Thoracic aorta (tissue), 2 donors: Measurements from ENCODE around the gene ICE1. TPM values are rescaled to one million over a fixed set of nuclear protein-coding genes. Genes with fewer than 3 reads are reported as not detected.

ENCODE experiments used
- ATAC-seq: fragments of 150-250 bp; one replicate; pipeline ENCODE4 v1.8.0; 2017; ENCODE audit warnings: low read depth; ENCODE audit not compliant: insufficient number of reproducible peaks, low FRiP score
- DNase-seq: peaks from one replicate; pipeline ENCODE4 v3.0.0-alpha.2; 2020; ENCODE audit warnings: low spot score
- H3K27ac ChIP-seq, 2 donors: fragments of 200-600 bp; sonication (generic); 1 replicate in 1 of 2; 2 replicates in 1 of 2; pipeline ENCODE4 v1.5.1; 2016; ENCODE audit warnings: mild to moderate bottlenecking in 2 of 2, moderate library complexity in 2 of 2
- H3K27me3 ChIP-seq: fragments of 200-600 bp; sonication (generic); replicated peaks from 2 replicates; pipeline ENCODE4 v1.6.0; 2016; ENCODE audit warnings: mild to moderate bottlenecking; ENCODE audit not compliant: insufficient read depth
- H3K36me3 ChIP-seq: fragments of 200-600 bp; sonication (generic); one replicate; pipeline ENCODE4 v1.5.1; 2016
- H3K4me1 ChIP-seq, 2 donors: fragments of 200-600 bp; sonication (generic); 1 replicate in 1 of 2; 2 replicates in 1 of 2; pipeline versions ENCODE4 v1.5.1 to v1.6.0; 2016; ENCODE audit warnings: low read depth in 2 of 2, mild to moderate bottlenecking in 1 of 2; ENCODE audit not compliant: control insufficient read depth in 1 of 2
- H3K4me3 ChIP-seq: fragments of 200-600 bp; sonication (generic); 2 replicates; pipeline ENCODE4 v1.5.1; 2016; ENCODE audit warnings: mild to moderate bottlenecking
- H3K9me3 ChIP-seq: fragments of 200-600 bp; sonication (generic); 2 replicates; pipeline ENCODE4 v1.5.1; 2016
- total RNA-seq, 2 donors: library from RNA; depleted of rRNA; stranded (reverse); fragments of >200 nt; gene quantifications; one replicate each; pipeline versions ENCODE4 v1.1.0 to v1.2.3, GENCODE V29; 2016
- TF ChIP-seq, protein P1 (sequence below): fragments of 200-600 bp; sonication (generic); IDR thresholded peaks from one replicate; pipeline ENCODE4 v1.5.1; 2019; ENCODE audit warnings: antibody characterized with exemption

ICE1 gene
- total RNA-seq, 2 donors from 2014 or later: 25.5 to 48.1 TPM

DNA sequence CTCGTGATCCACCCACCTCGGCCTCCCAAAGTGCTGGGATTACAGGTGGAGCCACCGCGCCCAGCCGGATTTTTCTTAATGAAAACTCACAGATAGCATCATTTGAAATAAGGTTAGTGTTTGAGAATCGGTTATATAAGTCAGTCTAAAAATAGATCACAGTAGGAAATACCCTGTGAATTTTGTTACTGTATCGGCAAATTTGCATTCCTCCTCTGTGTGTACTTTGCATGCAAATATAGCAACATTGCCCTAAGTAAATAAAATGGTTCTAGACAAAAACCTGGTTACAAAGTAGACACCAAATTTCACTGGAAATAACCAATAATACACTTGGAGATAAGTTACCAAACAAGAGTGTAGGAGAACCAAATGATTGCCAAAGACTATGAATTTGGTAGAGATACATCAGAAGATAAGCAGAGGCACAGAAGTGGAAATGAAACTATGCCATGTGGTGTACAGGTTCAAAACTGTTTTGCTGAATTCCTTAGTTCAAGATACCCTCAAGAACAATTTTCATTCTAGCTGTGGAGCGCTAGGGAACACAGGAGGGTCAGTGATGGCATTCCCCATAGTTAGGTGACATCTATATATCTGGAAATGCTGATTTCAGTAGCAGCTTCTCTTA, 58.1 kb downstream of the ICE1 start:
- Histone ChIP-seq H3K36me3 (peaks cover 11% of the 10 kb centered on the region), H3K4me3 (no peak overlapping the region), H3K27ac (no peak overlapping the region), H3K9me3 (no peaks in the 10 kb centered on the region), H3K27me3 (no peaks in the 10 kb centered on the region), H3K4me1 (no peaks in the 10 kb centered on the region)
- no peak for ATAC-seq
- TF ChIP-seq, protein P1, sequence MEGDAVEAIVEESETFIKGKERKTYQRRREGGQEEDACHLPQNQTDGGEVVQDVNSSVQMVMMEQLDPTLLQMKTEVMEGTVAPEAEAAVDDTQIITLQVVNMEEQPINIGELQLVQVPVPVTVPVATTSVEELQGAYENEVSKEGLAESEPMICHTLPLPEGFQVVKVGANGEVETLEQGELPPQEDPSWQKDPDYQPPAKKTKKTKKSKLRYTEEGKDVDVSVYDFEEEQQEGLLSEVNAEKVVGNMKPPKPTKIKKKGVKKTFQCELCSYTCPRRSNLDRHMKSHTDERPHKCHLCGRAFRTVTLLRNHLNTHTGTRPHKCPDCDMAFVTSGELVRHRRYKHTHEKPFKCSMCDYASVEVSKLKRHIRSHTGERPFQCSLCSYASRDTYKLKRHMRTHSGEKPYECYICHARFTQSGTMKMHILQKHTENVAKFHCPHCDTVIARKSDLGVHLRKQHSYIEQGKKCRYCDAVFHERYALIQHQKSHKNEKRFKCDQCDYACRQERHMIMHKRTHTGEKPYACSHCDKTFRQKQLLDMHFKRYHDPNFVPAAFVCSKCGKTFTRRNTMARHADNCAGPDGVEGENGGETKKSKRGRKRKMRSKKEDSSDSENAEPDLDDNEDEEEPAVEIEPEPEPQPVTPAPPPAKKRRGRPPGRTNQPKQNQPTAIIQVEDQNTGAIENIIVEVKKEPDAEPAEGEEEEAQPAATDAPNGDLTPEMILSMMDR: no peak
- no peak for DNase-seq

DNA sequence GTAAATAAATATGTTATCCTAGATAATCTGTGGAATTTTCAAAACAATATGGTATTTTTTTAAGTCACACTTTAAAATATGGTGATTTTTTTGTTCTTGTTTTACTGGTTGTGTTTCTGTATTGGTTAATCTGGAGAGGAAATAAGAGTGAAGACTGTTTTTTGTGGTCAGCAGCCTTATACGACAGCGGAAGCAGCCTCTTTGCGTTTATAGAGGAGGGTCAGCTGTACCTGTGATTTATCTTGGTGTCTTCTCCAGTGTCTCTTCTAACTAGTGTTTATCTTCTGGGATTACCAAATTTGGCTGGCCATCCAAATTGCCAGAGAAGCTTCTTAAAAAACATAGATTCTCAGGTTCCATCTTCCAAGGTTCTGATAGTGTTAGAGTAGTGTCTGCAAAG, 58.7 kb downstream of the ICE1 start:
- no peak for DNase-seq
- TF ChIP-seq, protein P1: no peak
- no peak overlapping the region for H3K4me3 ChIP-seq
- peaks cover 10% of the 10 kb centered on the region for H3K36me3 ChIP-seq
- no peak for ATAC-seq
- H3K27me3 ChIP-seq: no peaks in the 10 kb centered on the region
- no peaks in the 10 kb centered on the region for H3K9me3 ChIP-seq
- H3K27ac ChIP-seq: no peak overlapping the region
- no peaks in the 10 kb centered on the region for H3K4me1 ChIP-seq

DNA sequence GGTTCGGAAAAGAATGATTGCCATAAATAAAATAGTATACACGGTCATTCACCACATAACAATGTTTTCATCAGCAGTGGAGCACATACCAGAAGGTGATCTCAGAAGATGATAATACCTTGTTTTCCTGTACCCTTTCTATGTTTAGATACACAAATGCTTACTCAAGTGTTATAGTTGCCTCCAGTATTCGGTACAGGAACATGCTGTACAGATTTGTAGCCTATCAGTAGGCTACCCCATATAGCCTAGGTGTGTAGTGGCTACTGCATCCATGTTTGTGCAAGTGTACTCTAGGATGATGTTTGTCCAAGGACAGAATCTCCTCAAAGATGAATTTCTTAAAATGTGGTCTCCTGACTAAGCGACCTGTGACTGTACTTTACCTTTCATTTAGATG, 59.2 kb downstream of the ICE1 start:
- H3K4me3 ChIP-seq: no peak overlapping the region
- TF ChIP-seq, protein P1: no peak
- ATAC-seq: no peak
- H3K27me3 ChIP-seq: no peaks in the 10 kb centered on the region
- peaks cover 6% of the 10 kb centered on the region for H3K36me3 ChIP-seq
- DNase-seq: no peak
- no peaks in the 10 kb centered on the region for H3K4me1 ChIP-seq
- H3K9me3 ChIP-seq: no peaks in the 10 kb centered on the region
- H3K27ac ChIP-seq: no peak overlapping the region

DNA sequence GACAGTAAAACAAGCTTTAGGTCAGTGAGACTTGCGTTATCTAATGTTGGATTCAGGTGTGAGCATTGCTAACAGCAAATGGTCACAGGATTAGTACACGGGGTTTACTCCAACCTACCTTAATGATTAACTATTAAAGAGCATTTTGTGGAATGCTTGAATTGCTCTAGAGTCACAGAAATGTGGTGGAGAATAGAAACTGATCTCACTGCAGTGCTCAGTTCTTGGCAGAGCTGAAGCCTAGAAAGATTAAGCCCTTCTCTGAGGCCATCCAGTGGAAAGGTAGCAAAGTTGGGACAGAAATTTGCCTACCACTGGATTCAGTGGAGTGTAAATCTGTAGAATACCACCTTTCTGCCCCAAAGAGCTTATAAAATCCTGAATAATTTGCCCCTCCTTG, 60.9 kb downstream of the ICE1 start:
- H3K9me3 ChIP-seq: no peaks in the 10 kb centered on the region
- H3K27me3 ChIP-seq: no peaks in the 10 kb centered on the region
- H3K36me3 ChIP-seq: peaks cover 5% of the 10 kb centered on the region
- no peak for DNase-seq
- TF ChIP-seq, protein P1: no peak
- no peaks in the 10 kb centered on the region for H3K4me1 ChIP-seq
- no peak overlapping the region for H3K27ac ChIP-seq
- no peak overlapping the region for H3K4me3 ChIP-seq
- no peak for ATAC-seq

DNA sequence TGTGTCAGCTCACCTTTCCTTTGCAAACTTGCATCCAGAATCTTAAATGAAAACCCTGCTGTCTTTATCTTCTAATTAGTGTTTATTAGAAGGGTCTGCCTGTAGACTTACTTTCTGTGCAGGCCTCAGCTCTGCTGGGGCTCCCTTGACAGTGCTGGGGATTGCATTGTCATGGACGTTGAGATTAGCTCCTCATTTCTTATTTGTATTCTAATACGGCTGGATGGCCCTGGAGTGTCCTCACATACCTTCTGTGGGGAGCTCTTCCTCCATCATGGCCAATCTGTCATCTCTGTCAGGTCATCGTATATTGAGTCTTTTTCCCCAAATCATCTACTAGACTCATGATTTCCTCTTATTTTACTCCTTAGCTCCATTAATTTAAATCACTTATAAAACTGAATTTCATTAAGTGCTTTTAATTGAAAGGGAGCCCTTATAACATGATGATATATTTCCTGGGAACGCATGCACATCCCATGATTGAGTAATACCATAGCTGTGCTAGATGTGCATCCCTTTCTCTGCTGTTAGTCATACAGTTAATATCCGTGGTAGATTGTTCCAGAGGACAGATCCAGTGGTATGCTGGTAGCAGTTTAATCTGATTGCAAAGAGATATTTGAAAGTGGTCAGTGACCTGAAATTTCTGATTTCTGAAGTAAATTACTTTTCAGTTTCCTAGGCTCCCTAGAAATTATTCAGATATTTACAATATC, 61.6 kb downstream of the ICE1 start:
- Histone ChIP-seq H3K36me3 (peaks cover 5% of the 10 kb centered on the region), H3K4me3 (no peak overlapping the region), H3K4me1 (no peaks in the 10 kb centered on the region), H3K27ac (no peak overlapping the region), H3K9me3 (no peaks in the 10 kb centered on the region), H3K27me3 (no peaks in the 10 kb centered on the region)
- TF ChIP-seq, protein P1: no peak
- ATAC-seq (no peak), DNase-seq (no peak)
